HG03097 (cell line): Measurements from ENCODE around the gene BICD2.
"Not testable (repeated sequence)": the region's sequence is repeated elsewhere in the genome, so short reads cannot be mapped to it uniquely, and the experiment has no call there.

Source experiments
- ATAC-seq: cut with Tn5 transposase; IDR thresholded peaks from one replicate; pipeline ENCODE4 v1.9.1; 2021; ENCODE audit not compliant: unreplicated experiment, low FRiP score

The BICD2 gene

DNA sequence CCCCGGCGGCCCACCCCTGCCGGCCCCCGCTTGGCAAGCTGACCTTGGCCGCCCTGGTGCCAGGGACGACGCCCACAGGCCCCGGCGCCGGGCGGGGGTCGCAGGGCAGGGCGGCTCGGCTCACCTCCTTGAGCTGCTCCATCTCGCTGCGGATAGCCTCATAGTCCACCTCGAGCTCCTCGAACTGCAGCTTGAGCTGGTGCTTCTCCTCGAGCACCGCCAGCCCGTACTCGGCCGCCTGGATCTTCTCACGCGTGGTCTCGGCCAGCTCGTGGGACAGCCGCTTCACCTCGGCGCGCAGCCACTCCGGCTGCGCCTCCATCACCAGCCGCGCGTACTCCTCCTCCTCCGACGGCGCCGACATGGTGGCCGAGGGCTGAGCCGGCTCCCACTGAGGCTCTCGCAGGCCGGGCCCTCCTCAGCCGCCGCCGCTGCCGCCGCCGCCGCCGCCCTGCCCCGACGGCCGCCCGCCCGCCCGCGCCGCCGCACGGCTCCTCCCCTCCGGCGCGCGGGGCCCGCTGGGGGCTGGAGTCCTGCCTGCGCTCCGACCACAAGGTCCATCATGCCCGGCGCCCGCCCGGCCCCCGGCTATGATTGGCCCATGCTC lies at the start of gene BICD2:
Gene BICD2, minus strand, starts transcription at position 453 of the 607 bp plus-strand sequence. Its CDS starts 89 bp downstream, at position 364.
- no peak for ATAC-seq

DNA sequence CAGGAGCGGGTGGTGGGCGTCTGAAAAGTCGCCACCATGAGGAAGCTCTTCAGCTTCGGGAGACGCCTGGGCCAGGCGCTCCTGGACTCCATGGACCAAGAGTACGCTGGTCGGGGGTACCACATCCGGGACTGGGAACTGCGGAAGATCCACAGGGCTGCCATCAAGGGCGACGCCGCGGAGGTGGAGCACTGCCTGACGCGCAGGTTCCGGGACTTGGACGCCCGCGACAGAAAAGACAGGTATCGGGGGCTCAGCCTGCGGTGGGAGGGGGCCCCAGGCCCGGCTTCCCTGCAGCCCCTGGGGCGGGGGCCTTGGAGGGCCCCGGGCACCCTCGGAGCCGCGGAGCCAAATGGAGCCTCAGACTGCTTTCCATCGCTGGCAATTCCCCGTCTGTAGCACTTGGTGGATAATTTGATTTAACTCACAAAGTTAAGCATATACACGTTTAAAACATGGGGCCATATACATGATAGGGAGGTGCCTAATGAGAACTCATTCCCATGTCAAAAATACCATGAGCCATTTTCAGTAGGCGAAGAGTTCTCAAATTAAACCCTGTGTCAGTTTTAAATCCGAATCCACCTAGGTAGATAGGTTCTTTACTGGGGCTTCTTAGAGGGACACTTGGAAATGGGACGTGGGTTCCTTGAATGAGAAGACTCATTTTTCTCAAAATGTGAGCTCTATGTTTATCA lies 45.1 kb upstream of the BICD2 start:
- ATAC-seq: not testable (repeated sequence)

DNA sequence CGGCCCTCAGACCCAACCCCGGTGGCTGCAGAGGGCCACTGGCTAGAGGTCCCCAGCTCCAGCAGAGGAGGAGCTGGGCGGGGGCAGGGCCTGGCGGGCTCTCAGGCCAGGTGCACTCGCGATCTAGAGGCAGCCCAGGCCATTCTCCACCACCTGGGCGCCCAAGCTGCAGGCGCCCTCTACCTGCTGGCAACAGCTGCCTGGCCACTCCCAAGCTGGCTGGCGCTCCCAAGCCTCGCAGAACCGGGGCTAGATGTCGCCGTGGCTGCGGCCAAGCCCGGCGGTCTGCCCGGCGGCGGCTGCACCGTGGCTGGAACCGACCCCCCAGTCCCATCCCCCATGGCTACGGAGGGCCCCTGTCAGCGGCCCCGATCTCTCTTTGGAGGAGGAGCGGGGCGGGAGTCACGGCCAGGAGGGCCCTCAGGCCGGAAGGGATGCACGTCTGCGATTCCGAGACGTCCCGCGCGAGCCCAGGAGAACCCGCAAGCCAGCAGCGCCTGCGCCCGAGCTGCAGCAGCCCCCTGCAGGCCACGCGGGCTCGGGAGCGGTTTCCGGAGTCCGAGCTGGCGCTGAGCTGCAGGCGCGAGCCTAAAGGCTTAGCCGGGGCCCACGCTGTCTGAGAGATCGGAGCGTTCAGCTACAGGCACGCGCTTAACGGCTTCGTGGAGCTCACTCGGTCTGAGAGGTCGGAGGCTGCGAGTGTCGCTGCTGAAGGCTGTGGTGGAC lies 44.3 kb upstream of the BICD2 start:
- ATAC-seq: no peak

DNA sequence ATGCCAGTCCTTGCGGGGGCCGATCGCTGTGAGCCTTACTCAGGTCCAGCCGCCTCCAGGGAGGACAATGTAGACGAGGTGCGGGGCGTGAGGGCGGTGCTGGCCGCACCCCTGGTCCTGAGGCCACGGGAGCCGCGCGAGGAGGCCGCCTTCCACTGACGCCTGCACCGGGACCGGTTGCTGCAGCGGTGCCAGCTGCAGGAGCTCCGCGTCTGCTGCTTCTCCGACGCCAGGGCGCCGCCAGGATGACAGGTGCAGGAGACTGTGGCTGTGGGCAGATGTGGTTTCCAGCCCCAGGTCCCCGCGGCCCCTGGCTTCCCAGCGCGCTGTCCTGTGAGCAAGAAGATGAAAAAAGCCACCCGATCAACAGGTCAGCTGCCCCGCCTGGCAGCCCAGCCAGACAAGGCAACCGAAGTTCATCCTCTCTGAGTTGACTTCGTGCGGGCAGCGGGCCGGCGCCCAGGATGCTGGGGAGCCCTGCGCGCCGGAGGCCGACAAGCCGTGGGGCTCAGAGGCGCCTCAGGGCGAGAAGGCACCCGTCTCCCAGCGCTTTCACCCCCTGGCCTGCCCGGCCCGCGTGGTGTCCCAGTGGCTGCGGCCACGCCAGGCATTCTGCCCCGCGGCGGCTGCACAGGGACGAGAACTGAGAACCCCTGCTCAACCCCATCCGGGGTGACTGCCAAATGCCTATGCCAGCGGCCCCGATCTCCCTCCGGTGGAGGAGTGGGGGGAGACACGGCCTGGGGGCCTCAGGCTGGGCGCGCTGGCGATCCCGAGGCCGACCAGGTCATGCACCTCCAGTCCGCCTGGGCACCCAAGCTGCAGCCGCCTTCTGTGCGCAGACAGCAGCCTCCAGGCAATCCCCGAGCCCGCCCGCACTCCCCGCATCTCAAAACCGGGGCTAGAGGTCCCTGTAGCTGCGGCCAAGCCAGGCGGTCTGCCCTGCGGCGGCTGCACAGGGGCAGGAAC lies 43.4 kb upstream of the BICD2 start:
- ATAC-seq: no peak

DNA sequence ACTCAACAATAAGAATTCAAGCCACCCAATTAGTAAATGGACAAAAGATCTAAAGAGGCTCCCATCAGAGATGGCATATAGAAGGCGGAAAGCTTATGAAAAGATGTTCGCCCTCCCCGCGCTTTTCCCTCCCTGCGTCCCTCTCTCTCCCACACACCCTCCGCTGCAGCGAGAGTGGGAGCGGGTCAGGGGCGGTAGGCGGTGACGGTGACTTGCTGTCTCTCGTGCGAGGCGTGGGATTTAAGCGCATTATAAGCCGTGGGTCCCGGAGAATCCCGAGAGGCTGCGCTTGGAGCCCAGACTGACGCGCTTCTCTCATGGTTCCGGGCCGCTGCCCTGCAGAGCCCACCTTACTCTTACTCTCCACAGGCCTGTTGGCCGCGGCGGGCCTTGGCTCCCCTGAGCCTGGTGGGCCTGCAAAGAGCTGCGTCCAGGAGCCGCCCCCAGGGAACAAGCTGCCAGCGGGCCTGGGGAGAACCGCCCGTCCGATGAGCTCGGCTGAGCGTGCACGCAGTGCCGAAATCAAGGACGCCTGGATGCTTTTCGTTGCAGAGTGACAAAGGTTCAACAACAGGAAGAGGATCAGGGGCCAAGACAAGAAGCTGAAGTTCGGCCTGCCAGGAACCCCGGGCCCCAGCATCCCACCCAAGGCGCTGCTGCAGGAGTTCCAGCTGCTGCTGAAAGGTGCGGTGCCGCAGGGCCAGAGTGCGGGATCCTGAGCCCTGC lies 42.6 kb upstream of the BICD2 start:
- ATAC-seq: no peak

DNA sequence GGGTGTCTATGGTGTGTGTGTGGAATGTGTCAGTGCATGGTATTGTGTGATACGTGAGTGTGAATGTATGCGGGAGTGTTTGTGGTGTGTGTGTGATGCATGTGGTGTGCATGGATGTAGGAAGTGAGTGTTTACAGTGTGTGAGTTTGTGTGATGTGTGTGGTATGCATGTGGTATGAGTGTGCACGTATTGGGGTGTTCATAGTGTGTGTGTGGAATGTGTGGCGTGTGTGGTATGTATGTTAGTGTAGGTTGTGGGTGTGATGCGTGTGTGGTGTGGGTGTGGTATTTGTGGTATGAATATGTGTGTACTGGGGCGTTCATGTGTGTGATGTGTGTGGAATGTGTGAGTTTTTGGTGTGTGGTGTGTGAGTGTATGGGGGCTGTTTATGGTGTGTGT lies 40.1 kb upstream of the BICD2 start:
- no peak for ATAC-seq

DNA sequence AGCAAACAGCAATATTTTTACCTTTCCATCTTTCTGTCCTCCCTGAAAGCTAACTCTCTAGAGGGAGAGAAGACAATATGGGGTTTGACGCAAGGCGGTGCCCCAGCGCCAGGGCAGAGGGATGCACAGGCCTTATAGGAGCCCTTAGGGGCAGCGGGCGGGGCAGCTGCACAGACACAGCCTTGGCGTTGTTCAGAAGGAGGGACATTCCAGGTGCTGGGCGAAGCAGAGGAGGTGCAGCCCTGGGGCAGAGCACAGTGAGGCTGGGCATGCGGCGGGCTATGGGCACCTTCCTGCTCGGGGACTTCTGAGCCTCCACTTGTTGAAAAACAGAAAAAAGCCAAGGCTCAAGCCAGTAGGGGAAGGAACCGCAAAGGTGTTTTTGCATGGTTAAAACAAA lies 33.7 kb upstream of the BICD2 start:
- ATAC-seq: no peak

DNA sequence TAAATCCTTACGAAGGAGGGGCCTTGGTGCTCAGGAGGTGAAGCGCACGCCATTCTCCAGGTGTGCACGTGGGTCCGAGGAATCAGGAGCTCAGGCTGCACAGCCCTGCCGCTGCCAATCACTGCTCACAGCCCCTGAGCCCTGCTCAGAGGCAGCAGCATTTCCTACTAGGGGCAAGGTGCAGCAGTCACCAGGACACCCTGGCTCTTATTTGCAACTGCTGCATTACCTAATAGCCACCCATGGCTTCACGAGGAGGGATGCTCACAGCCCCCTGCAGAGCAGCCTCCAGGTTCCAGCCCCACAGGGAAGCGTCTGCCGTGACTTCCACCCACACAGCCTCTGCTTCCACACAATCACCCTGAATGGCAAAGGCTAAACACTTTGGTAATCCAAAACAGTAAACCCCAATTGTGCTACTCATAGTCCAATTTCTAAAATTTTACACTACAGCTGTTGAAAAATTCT lies 31.7 kb upstream of the BICD2 start:
- ATAC-seq: not testable (repeated sequence)

DNA sequence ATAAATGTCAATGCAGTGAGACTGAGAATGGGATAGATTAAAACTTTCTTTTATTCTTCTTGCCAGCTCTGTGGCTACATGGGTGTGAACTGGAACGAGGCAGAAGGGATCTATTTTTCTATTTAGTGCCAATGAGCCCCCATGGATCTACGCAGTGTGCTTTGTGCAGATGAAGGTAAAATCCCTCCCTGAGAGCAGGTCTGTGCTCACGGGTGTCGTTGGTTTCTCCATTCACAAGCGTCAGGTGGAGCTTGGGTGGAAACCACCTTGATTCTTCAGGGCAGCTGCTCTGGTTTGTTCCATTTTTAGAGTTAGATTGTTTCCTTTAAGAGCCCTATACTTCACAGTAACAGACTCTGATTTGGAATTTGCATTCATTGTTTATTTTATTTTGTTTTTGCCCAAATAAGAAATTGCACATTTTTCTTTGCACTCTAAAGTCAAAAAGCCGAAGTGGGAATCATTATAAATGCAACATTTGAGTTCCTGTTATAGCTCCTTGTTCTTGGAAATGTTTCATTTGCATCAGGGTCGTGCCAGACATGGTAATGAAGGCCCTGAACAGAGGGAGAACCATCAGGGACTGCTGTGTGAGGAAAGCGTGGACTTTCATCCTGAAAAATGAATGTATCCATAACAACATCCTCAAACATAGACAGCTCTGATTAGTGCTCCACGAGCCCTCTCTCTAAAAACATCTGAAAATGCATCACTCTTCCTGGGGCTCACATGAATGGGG lies 31.1 kb upstream of the BICD2 start:
- no peak for ATAC-seq

DNA sequence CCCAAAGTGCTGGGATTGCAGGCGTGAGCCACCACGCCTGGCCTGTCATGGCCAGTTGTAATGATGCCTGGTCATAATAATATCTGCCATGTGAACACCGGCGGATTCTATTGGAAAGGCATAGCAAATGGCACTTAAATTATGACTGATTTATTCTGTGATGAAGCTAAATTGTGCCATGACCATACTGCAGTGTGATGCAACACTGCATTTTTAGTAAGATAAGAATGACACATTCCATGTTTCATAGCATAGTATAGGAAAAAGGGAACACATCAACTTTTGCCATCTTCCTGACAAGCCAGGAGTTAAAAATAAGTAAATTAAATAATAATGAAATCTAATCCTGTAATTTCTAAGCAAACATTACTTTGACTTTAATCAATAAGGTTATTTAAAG lies 30.4 kb upstream of the BICD2 start:
- ATAC-seq: no peak

DNA sequence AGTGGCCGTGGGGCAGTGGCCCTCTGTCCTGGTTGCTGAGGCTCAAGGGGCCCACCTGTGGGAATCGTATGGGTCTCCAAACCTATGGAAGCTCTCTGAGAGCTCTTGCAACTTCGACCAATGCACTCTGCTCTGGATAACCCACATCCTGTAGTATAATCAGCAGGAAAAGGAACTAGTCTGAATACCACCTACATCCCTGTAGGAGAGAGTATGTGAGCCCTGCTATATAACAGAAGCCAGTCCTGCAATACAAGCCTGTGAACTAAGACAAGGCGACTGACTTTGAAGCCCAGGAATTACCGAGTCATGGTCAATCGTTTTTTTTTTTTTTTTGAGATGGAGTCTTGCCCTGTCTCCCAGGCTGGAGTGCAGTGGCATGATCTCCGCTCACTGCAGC lies 29.8 kb upstream of the BICD2 start:
- no peak for ATAC-seq

DNA sequence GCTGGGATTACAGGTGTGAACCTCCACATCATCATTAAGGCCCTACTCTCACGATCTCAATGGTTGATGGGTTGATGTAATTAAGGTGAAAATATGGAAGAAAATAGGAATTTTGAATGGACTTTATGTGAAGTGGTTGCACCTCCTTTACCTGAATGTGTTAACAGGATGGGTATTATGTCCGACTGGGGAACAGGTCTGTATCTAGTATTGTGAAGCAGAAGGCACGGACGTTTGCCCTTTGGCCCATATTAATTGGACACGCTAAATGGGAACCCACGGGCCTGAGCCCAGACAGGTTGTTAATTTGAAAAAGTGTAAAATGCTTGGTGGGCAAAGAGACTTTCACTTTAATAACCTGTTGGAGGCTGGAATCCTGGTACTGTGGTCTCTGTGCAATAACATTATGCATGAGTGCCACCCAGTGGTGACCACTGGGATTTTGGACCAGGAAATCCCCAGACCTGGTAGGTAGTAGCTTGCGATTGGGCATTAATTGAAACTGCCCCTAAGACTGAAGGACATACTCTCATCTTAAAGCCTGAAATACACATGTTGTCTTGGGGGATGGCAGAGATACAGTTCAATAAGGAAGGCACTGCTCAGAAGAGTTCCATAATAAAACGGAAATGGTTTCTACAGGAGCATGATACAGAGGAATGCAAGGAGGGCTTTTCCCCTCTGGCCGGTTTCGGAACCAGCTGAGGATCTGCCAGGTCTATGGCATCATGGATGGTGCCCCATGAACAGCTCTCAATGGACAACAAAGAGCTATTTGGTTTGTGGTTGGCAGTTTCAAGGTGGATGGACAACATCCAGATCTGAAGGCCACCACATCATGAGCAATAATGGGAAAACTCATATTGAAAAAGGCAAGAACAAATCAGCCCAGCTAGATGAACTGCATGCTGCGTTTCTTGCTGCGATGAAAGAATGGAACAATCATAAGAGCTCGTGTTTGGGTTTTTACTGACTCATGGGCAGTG lies 26.2 kb upstream of the BICD2 start:
- ATAC-seq: no peak

DNA sequence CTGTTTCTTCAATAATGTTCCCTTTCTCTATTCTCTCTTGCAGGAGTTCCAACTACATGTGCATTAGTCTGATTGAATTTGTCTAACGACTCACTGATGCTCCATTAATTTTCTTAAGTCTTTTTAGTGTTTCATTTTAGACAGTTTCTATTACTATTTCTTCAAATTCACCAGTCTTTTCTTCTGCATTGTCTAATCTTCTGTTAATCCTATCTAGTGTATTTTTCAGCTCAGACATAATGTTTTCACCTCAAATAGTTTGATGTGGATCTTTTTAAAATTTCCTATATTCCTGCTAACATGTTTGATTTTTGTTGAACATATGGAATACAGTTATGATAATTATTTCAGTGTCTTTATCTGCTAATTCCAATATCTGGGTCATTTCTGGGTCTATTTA lies 21.7 kb upstream of the BICD2 start:
- no peak for ATAC-seq

DNA sequence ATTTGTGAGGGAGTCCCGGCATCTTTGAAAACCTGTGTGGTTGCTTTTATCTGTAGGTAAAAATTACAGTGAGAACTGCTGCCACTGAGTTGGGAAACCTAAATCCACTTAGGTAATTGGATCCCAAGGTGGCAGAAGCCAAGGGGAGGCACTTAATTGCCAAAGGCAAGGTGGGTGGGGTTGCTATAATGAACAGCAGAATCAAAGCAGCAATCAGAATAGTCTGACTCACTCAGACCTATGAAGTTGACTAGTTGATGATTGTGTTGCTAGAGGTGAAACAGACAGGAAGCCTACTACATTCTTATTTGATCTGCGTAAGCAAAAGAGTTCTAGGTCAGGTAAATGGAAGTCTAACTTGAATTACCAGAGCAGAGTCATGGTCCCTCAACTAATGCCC lies 17.3 kb upstream of the BICD2 start:
- ATAC-seq: no peak

DNA sequence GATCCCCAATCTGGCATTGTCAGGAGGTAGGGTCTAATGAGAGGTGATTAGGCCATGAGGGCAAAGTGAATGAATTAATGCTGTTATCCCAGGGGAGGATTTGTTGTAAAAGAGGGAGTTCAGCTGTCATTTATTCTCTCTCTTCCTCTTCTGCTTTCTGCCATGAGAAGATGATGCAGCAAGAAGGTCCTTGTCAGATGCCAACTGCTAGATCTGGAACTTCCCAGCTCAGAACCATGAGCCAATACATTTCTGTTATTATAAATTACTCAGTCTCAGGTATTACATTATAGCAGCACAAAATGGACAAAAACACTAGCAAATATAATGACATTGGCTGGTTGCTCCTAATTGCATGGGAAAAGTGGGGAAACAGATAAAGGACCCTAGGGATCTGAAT lies 15.6 kb upstream of the BICD2 start:
- no peak for ATAC-seq

DNA sequence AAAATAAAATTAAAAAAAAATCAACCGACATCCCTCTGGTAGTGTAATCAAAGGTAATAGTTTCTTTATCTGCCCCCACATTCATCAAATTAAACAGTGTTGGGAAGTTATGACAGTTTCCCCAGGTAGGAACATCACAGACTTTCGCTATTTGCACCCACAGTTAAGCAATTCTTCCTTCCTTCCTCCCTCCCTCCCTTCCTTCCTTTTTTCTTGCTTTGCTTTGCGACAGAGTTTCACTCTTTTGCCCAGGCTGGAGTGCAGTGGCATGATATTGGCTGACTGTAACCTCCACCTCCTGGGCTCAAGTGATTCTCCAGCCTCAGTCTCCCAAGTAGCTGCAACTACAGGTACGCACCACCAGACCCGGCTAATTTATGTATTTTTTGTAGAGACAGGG lies 10.8 kb upstream of the BICD2 start:
- ATAC-seq: no peak

DNA sequence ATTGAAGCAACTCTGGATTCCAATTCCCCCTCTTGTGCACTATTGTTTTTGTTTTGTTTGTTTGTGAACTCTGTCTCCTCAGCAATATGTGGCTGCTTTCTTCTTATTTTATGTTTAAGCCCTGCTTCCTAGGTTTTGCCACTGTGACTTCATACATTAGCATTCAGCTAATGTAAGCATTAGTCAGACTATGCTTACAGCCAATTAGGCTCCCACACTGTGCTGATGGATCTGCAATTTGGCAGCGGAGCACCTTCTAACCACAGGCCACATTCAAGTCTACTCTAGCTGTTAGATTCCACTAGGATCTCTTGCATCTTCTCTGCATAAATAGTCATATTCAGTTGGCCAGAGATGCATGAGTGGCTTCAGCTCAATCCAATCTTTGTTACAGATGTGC lies 9.6 kb upstream of the BICD2 start:
- ATAC-seq: no peak

DNA sequence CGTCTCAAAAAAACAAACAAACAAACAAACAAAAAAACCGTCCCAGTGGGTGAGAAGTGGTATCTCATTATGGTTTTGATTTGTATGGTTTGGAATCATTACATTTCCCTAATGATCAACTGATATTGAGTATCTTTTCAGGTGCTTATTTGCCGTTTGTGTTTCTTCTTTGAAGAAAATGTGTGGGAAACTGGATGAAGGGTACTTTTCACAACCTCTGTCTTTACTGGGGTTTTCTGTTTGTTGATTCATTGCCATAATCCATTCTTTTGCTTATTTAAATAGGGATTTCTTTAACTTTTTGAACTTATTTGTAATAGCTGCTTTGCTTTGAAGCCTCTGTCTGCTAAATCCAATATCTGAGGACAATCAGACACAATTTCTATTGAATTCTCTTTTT lies 9.2 kb upstream of the BICD2 start:
- no peak for ATAC-seq
